DOHH2 (cell line): ENCODE results near the gene SLC35F1.
"Not testable (repeated sequence)": the region's sequence is repeated elsewhere in the genome, so short reads cannot be mapped to it uniquely, and the experiment has no call there.

ENCODE experiments used
- EZH2phosphoT487 ChIP-seq: fragments of 200-600 bp; sonication (generic); IDR thresholded peaks from 2 replicates; pipeline ENCODE4 v1.6.1; 2017; ENCODE audit warnings: borderline replicate concordance, mild to moderate bottlenecking, antibody characterized with exemption, low read length, moderate library complexity, mixed read lengths
- TF ChIP-seq, protein P1 (sequence below): fragments of 200-600 bp; sonication (generic); IDR thresholded peaks from one replicate; pipeline ENCODE4 v1.5.1; 2014; ENCODE audit warnings: antibody characterized with exemption, mild to moderate bottlenecking, low read depth, low read length; ENCODE audit not compliant: poor library complexity, severe bottlenecking

DNA sequence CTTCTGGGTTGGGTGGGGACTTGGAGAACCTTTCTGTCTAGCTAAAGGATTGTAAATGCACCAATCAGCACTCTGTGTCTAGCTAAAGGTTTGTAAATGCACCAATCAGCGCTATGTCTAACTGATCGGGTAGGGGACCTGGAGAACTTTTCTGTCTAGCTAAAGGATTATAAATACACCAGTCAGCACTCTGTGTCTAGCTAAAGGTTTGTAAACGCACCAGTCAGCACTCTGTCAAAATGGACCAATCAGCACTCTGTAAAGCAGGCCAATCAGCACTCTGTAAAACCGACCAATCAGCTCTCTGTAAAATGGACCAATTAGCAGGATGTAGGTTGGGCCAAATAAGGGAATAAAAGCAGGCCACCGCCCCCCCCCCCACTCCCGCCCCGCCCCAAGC lies 58.7 kb downstream of the SLC35F1 start:
- TF ChIP-seq, protein P1, sequence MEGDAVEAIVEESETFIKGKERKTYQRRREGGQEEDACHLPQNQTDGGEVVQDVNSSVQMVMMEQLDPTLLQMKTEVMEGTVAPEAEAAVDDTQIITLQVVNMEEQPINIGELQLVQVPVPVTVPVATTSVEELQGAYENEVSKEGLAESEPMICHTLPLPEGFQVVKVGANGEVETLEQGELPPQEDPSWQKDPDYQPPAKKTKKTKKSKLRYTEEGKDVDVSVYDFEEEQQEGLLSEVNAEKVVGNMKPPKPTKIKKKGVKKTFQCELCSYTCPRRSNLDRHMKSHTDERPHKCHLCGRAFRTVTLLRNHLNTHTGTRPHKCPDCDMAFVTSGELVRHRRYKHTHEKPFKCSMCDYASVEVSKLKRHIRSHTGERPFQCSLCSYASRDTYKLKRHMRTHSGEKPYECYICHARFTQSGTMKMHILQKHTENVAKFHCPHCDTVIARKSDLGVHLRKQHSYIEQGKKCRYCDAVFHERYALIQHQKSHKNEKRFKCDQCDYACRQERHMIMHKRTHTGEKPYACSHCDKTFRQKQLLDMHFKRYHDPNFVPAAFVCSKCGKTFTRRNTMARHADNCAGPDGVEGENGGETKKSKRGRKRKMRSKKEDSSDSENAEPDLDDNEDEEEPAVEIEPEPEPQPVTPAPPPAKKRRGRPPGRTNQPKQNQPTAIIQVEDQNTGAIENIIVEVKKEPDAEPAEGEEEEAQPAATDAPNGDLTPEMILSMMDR: not testable (repeated sequence)
- not testable (repeated sequence) for TF ChIP-seq EZH2phosphoT487
